H1 (cell line): Measurements from ENCODE around the gene DNTT. TPM values are rescaled to one million over a fixed set of nuclear protein-coding genes. Genes with fewer than 3 reads are reported as not detected.

Experiments used
- CTCF ChIA-PET: fragments of 300-600 bp; sonication (Branson Sonifier 250); formaldehyde crosslinking; loops from one replicate; lab custom pipeline; 2021; ENCODE audit not compliant: partially characterized antibody; lab: Charles Lee
- POLR2A ChIA-PET: fragments of 300-600 bp; sonication (Branson Sonifier 250); formaldehyde crosslinking; loops from one replicate; lab custom pipeline; 2021; ENCODE audit warnings: inconsistent platforms; ENCODE audit not compliant: partially characterized antibody; lab: Charles Lee
- DNase-seq, 2 experiments: peaks; one replicate each; pipeline versions ENCODE4 v3.0.0 to v3.0.0-alpha.2; 2010 to 2022; ENCODE audit warnings: low spot score in 2 of 2, low read depth in 1 of 2, mixed read lengths in 1 of 2
- FAIRE-seq: peaks from 2 replicates; lab custom pipeline; 2011; peaks lifted over from hg19 to GRCh38; lab: Jason Lieb, UNC
- H2AFZ ChIP-seq: 2 replicates; pipeline ENCODE4 v1.8.1; 2012; ENCODE audit warnings: low read length, inconsistent platforms
- H2AK5ac ChIP-seq: 2 replicates; pipeline ENCODE4 v1.6.1; 2013; ENCODE audit warnings: low read depth, low read length
- H2BK120ac ChIP-seq: replicated peaks from 2 replicates; pipeline ENCODE3; 2013; ENCODE audit warnings: low read depth, low read length, inconsistent platforms
- H2BK12ac ChIP-seq: 2 replicates; pipeline ENCODE4 v1.6.1; 2013; ENCODE audit warnings: low read depth, low read length
- H2BK15ac ChIP-seq: 2 replicates; pipeline ENCODE4 v1.6.1; 2013; ENCODE audit warnings: low read length
- H2BK20ac ChIP-seq: 2 replicates; pipeline ENCODE4 v1.6.1; 2013; ENCODE audit warnings: low read length
- H2BK5ac ChIP-seq: 2 replicates; pipeline ENCODE4 v1.6.1; 2013; ENCODE audit warnings: low read depth, low read length
- H3K14ac ChIP-seq: 2 replicates; pipeline ENCODE4 v1.6.1; 2013; ENCODE audit warnings: inconsistent platforms; ENCODE audit not compliant: insufficient read length
- H3K18ac ChIP-seq: 2 replicates; pipeline ENCODE4 v1.6.1; 2013; ENCODE audit warnings: low read length; ENCODE audit errors: extremely low read depth
- H3K23ac ChIP-seq: 2 replicates; pipeline ENCODE4 v1.6.1; 2013; ENCODE audit warnings: inconsistent platforms; ENCODE audit not compliant: insufficient read length
- H3K23me2 ChIP-seq: 2 replicates; pipeline ENCODE4 v1.6.1; 2013; ENCODE audit warnings: low read depth, low read length
- H3K27ac ChIP-seq: 2 replicates; pipeline ENCODE4 v1.6.1; 2011; ENCODE audit warnings: low read depth, low read length, inconsistent platforms
- H3K27me3 ChIP-seq, 4 experiments: replicated peaks in 1 of 4; 1 replicate in 1 of 4; 2 replicates in 3 of 4; pipeline versions ENCODE4 v1.6.1 to v1.8.1; 2011 to 2013; ENCODE audit warnings: low read length in 3 of 4, mild to moderate bottlenecking in 3 of 4, inconsistent platforms in 2 of 4, mixed read lengths in 2 of 4, moderate library complexity in 1 of 4; ENCODE audit not compliant: control insufficient read depth in 3 of 4, insufficient read depth in 3 of 4; ENCODE audit errors: extremely low read depth in 1 of 4
- H3K36me3 ChIP-seq, 4 experiments: 2 replicates each; pipeline versions ENCODE4 v1.6.1 to v1.8.1; 2011 to 2013; ENCODE audit warnings: mild to moderate bottlenecking in 4 of 4, low read length in 3 of 4, moderate library complexity in 2 of 4, control low read depth in 1 of 4, inconsistent platforms in 1 of 4; ENCODE audit not compliant: insufficient read depth in 4 of 4, control insufficient read depth in 2 of 4
- H3K4ac ChIP-seq: replicated peaks from 2 replicates; pipeline ENCODE3; 2013; ENCODE audit warnings: low read length, low read depth, mixed read lengths, inconsistent platforms; ENCODE audit not compliant: insufficient read length
- H3K4me1 ChIP-seq, 4 experiments: replicated peaks in 1 of 4; 1 replicate in 1 of 4; 2 replicates in 3 of 4; pipeline versions ENCODE4 v1.6.1 to v1.8.1; 2011 to 2013; ENCODE audit warnings: low read length in 3 of 4, inconsistent platforms in 2 of 4, mixed read lengths in 1 of 4; ENCODE audit not compliant: insufficient read depth in 4 of 4, control insufficient read depth in 3 of 4
- H3K4me2 ChIP-seq, 2 experiments: 2 replicates each; pipeline versions ENCODE4 v1.6.1 to v1.8.1; 2011 to 2013; ENCODE audit warnings: low read depth in 2 of 2, low read length in 2 of 2, control low read depth in 1 of 2, inconsistent platforms in 1 of 2, mild to moderate bottlenecking in 1 of 2; ENCODE audit not compliant: insufficient read depth in 1 of 2
- H3K4me3 ChIP-seq, 4 experiments: fragments of 200-600, 300-600 bp in 1 of 4; sonication (generic), shearing (Covaris generic), sonication (Bioruptor Twin) in 1 of 4; 2 replicates each; pipeline versions ENCODE4 v1.5.1 to v1.8.1; 2011 to 2016; ENCODE audit warnings: low read length in 4 of 4, low read depth in 3 of 4, control low read depth in 2 of 4, inconsistent platforms in 2 of 4, mild to moderate bottlenecking in 2 of 4, mixed read lengths in 1 of 4, moderate library complexity in 1 of 4; ENCODE audit not compliant: insufficient read depth in 2 of 4; ENCODE audit errors: extremely low read depth in 1 of 4
- H3K56ac ChIP-seq: replicated peaks from 2 replicates; pipeline ENCODE3; 2013; ENCODE audit warnings: low read depth, mild to moderate bottlenecking, mixed read lengths, low read length, inconsistent platforms; ENCODE audit not compliant: insufficient read length
- H3K79me1 ChIP-seq: 2 replicates; pipeline ENCODE4 v1.6.1; 2013; ENCODE audit warnings: low read depth, low read length, control low read depth
- H3K79me2 ChIP-seq, 2 experiments: 2 replicates each; pipeline versions ENCODE4 v1.6.1 to v1.8.1; 2012 to 2013; ENCODE audit warnings: low read length in 2 of 2, mild to moderate bottlenecking in 2 of 2, inconsistent platforms in 1 of 2; ENCODE audit not compliant: insufficient read depth in 2 of 2, control insufficient read depth in 1 of 2
- H3K9ac ChIP-seq, 4 experiments: replicated peaks in 1 of 4; 1 replicate in 1 of 4; 2 replicates in 3 of 4; pipeline versions ENCODE4 v1.6.1 to v1.8.1; 2011 to 2013; ENCODE audit warnings: low read depth in 3 of 4, low read length in 3 of 4, control low read depth in 2 of 4, mild to moderate bottlenecking in 2 of 4, moderate library complexity in 2 of 4, inconsistent platforms in 1 of 4; ENCODE audit errors: extremely low read depth in 1 of 4
- H3K9me3 ChIP-seq, 2 experiments: 2 replicates each; pipeline versions ENCODE4 v1.6.1 to v1.8.1; 2012 to 2013; ENCODE audit warnings: mild to moderate bottlenecking in 2 of 2, moderate library complexity in 2 of 2, control low read depth in 1 of 2, inconsistent platforms in 1 of 2, low read depth in 1 of 2, low read length in 1 of 2, mixed read lengths in 1 of 2; ENCODE audit not compliant: insufficient read depth in 2 of 2
- H4K20me1 ChIP-seq, 2 experiments: replicated peaks in 1 of 2; 2 replicates each; pipeline versions ENCODE3 to v1.8.1; 2011 to 2013; ENCODE audit warnings: inconsistent platforms in 2 of 2, low read length in 2 of 2, mild to moderate bottlenecking in 1 of 2; ENCODE audit not compliant: insufficient read depth in 2 of 2, control insufficient read depth in 1 of 2
- H4K5ac ChIP-seq: 2 replicates; pipeline ENCODE4 v1.6.1; 2013; ENCODE audit warnings: low read length, low read depth, mixed read lengths, inconsistent platforms; ENCODE audit not compliant: insufficient read length
- H4K8ac ChIP-seq: 2 replicates; pipeline ENCODE4 v1.8.0; 2013; ENCODE audit warnings: mild to moderate bottlenecking, moderate library complexity, low read length, inconsistent platforms; ENCODE audit not compliant: insufficient read depth; ENCODE audit errors: extremely low read depth
- H4K91ac ChIP-seq: replicated peaks from 2 replicates; pipeline ENCODE3; 2013; ENCODE audit warnings: low read length, mixed read lengths, inconsistent platforms; ENCODE audit not compliant: insufficient read length
- ATF3 ChIP-seq: IDR thresholded peaks from 2 replicates; pipeline ENCODE4 v1.6.1; 2011; ENCODE audit warnings: low read depth, mild to moderate bottlenecking, low read length; ENCODE audit not compliant: insufficient read depth
- EZH2 ChIP-seq: fragments of 200-600 bp; sonication (generic); IDR thresholded peaks from 2 replicates; pipeline ENCODE4 v1.7.1; 2012; ENCODE audit warnings: low read depth, mild to moderate bottlenecking, moderate library complexity, low read length, inconsistent platforms; ENCODE audit not compliant: severe bottlenecking
- GTF2F1 ChIP-seq: IDR thresholded peaks from 2 replicates; pipeline ENCODE4 v1.6.1; 2012; ENCODE audit warnings: low read depth, low read length, improper control_type of control experiment, borderline replicate concordance
- HDAC6 ChIP-seq: IDR thresholded peaks from one replicate; pipeline ENCODE4 v1.7.1; 2012; ENCODE audit warnings: low read depth, mild to moderate bottlenecking, inconsistent platforms, low read length, moderate library complexity
- KDM1A ChIP-seq: fragments of 200-600, 300-600 bp; sonication (generic); IDR thresholded peaks from 2 replicates; pipeline ENCODE4 v1.7.1; 2016; ENCODE audit warnings: mild to moderate bottlenecking, low read length, borderline replicate concordance
- KDM5A ChIP-seq: fragments of 200-600 bp; IDR thresholded peaks from 2 replicates; pipeline ENCODE4 v1.7.1; 2012; ENCODE audit warnings: mild to moderate bottlenecking, low read length, inconsistent platforms, mixed read lengths
- NANOG ChIP-seq: IDR thresholded peaks from 2 replicates; pipeline ENCODE4 v1.6.1; 2011; ENCODE audit warnings: low read length, low read depth, mild to moderate bottlenecking, inconsistent platforms; ENCODE audit not compliant: insufficient read depth, poor library complexity, severe bottlenecking
- SP4 ChIP-seq: IDR thresholded peaks from 2 replicates; pipeline ENCODE4 v1.6.1; 2012; ENCODE audit warnings: low read length, inconsistent platforms
- TEAD4 ChIP-seq: IDR thresholded peaks from 2 replicates; pipeline ENCODE4 v1.6.1; 2012; ENCODE audit warnings: low read depth, low read length, inconsistent platforms, mixed read lengths
- WGBS, 2 experiments: shearing (Covaris generic) in 1 of 2; methylation state at CpG; one replicate each; pipeline versions ENCODE4 v1.1.6 to v1.1.7; 2013 to 2015; ENCODE audit warnings: low lambda C conversion rate in 2 of 2, mixed read lengths in 2 of 2, inconsistent platforms in 1 of 2, low coverage in 1 of 2, missing lambda C conversion rate in 1 of 2; ENCODE audit not compliant: insufficient replicate concordance in 2 of 2, insufficient coverage in 1 of 2, insufficient read length in 1 of 2; ENCODE audit errors: extremely low coverage in 1 of 2, missing lambda C conversion rate in 1 of 2; 5-methylcytosine and 5-hydroxymethylcytosine counted together
- polyA plus RNA-seq, 7 experiments: library from polyadenylated mRNA; depleted of rRNA in 3 of 7; stranded (reverse) in 5 of 7; unstranded in 2 of 7; fragments of >200 nt in 5 of 7; fragments of 200-250 nt in 2 of 7; gene quantifications; 1 replicate in 5 of 7; 2 replicates in 1 of 7; 4 replicates in 1 of 7; pipeline versions ENCODE4 v1.2.1 to v1.2.3, GENCODE V29; 2011 to 2013; ENCODE audit warnings: missing spikeins in 2 of 7, mixed read lengths in 2 of 7
- total RNA-seq: library from RNA; stranded (reverse); fragmentation: NEBNext Ultra II Directional; extraction: Animal tissue kit (Norgen Biotek cat#: 25700); gene quantifications from 2 replicates; pipeline ENCODE4 v1.2.1, GENCODE V29; 2021

Gene DNTT
- total and polyA plus RNA-seq, 2 of the 8 experiments (the other 6 are each of a cell fraction or from before 2014, with no cell fraction given) = not detected

GRCh38 chr10:96367470-96367869, 63.2 kb downstream of the DNTT start:
- no peak overlapping the region for H2BK120ac ChIP-seq
- no peak for FAIRE-seq
- H2BK5ac ChIP-seq = no peak overlapping the region
- no peaks in the 10 kb centered on the region for H3K9me3 ChIP-seq
- H3K79me2 ChIP-seq = no peaks in the 10 kb centered on the region
- no peak for TF ChIP-seq KDM5A
- no peak for TF ChIP-seq GTF2F1
- no peak for TF ChIP-seq HDAC6
- no peak for TF ChIP-seq TEAD4
- no peak for TF ChIP-seq SP4
- TF ChIP-seq KDM1A = no peak
- no peak for TF ChIP-seq ATF3
- TF ChIP-seq NANOG = no peak
- no peak for TF ChIP-seq EZH2
- H4K20me1 ChIP-seq = no peaks in the 10 kb centered on the region
- ChIA-PET CTCF (interaction anchor here (1.8 to 11.4 kb wide), 4 partner anchors 8 to 35 kb away, joined by 5 to 197 read pairs (median 26); no protein-coding TSS in a partner anchor), POLR2A (interaction anchor here (1.1 kb wide), 1 partner anchor 100 kb away, joined by 3 read pairs; no protein-coding TSS in a partner anchor)
- no peaks in the 10 kb centered on the region for H3K23me2 ChIP-seq
- WGBS, 2 experiments = 94% methylated on average over 4 of the region's 4 CpGs; no CpG with 5 or more reads in 1 of the 2 experiments
- H3K9ac ChIP-seq = no peak overlapping the region
- H4K5ac ChIP-seq = no peak overlapping the region
- H3K23ac ChIP-seq = no peak overlapping the region
- H3K4me1 ChIP-seq = peaks cover 0 to 2% (median 0%) of the 10 kb centered on the region in 4 experiments; a peak in 3 of 7 replicates
- no peak overlapping the region for H2AK5ac ChIP-seq
- no peaks in the 10 kb centered on the region for H3K36me3 ChIP-seq
- H3K4me2 ChIP-seq = no peak overlapping the region
- H4K8ac ChIP-seq = no peak overlapping the region
- no peak overlapping the region for H2BK12ac ChIP-seq
- no peak overlapping the region for H3K4me3 ChIP-seq
- H3K79me1 ChIP-seq = no peaks in the 10 kb centered on the region
- H4K91ac ChIP-seq = no peak overlapping the region
- H2BK15ac ChIP-seq = no peak overlapping the region
- H3K18ac ChIP-seq = no peak overlapping the region
- H3K14ac ChIP-seq = no peak overlapping the region
- no peak overlapping the region for H2AFZ ChIP-seq
- H3K27ac ChIP-seq = no peak overlapping the region
- no peaks in the 10 kb centered on the region; a peak in 1 of 7 replicates for H3K27me3 ChIP-seq
- H3K56ac ChIP-seq = no peak overlapping the region
- no peak for DNase-seq
- H3K4ac ChIP-seq = no peak overlapping the region
- no peak overlapping the region for H2BK20ac ChIP-seq
